ENCODE measurements around the gene GREM2.

GREM2 gene

DNA sequence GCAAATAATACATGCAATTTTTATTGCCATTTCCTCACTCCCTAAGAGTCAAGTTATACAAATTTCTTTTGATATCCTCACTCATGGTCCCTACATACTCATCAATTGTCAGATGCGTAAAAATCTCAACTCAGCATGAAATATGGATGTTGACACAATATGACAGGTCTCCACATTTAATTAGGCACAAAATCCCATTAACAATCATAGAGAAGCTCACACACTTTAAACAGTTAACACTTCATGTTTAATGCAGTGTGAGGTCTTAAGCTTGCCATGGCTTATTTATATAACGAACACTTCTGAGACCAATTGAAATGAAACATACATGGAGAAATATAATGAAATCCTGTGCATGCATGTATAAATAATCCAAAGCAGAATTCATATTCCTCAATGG is 58.6 kb downstream of the GREM2 start:
- no peak for DNase-seq

DNA sequence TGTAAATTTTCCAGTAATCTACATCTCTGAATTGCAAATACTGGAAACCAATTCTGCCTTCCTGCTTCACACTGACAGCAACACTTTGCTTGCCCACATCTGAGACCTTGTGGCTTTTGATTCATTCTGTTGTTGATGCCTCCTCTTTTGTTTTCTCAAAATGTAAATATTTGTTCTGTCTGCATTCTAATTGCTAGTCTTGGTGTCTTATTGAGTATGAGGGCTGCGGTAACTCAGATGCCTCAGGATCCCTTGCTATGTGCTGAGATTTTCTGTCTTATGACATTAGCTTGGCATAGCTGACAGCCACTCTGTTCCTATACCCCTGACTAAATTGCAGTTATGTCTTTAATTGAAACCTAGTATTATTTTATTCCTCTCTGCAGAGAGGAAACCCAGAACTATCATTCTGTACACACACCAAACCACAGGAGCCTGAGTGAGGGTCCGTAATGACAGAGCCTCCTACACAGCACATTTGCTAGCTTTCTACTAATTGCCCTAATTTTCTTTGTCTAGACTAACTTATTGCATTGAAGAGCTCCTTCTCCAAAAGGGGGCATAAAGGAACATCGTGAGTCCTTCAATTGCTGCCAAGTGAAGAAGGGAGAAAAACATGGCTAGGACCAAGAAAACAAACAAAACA is 72.1 kb downstream of the GREM2 start:
- no peak for DNase-seq

DNA sequence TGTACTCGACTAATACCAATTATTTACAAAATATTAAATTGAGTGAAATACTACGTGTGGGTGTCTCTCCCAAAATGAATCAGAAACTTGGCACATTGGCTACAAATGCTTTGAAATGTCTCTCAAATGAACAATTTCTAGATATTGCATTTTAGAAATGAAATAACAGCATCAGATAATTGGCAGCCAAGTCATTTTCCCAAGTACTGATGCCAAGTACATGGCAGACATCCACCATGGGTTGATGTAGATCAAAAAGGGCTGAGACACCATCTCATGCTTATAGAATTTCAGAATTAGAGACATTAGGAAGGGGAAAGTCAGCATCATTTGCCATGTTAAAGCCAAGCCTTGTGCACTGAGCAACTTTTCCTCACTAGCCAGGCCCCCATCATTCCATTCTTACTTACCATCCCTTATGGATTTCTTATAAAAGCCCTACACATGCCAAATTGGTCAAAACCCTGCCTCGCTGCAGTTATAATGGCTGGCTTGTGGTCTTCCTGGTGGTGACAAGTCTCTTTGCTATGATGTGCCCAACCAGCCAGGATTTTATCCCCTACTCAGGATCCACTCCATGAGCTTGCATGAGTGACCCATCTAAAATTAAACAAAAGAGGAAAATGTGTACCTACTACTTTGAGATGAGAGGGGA is 73.1 kb downstream of the GREM2 start:
- no peak for DNase-seq

DNA sequence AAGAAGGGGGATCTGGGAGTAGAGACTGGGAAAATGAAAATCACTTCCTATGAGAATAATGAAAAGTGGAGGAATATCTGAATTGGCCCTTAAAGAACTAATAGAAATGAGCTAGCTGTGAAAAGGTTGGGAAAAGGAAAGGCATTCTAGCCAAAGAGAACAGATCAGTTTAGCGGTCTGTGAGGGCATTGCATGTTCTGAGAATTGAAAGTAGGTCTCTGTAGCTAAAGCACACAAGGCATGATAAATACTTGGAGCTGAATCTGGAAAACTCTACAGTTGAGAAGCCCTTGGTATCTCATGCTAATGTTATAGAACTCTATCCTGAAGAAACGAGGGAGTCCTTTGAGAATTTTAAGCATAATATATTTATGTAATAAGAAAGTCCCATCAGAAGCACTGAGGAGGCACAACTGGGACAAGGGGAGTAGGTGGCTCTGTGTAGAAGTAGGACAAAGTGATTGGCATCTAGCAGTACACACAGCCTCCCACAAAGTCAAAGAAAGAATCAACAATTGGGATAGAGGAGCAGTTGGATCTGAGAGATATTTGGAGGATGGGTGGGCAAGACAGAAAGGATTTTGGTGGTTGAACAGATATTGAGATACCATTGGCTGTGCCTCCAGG is 78.7 kb downstream of the GREM2 start:
- no peak for DNase-seq

DNA sequence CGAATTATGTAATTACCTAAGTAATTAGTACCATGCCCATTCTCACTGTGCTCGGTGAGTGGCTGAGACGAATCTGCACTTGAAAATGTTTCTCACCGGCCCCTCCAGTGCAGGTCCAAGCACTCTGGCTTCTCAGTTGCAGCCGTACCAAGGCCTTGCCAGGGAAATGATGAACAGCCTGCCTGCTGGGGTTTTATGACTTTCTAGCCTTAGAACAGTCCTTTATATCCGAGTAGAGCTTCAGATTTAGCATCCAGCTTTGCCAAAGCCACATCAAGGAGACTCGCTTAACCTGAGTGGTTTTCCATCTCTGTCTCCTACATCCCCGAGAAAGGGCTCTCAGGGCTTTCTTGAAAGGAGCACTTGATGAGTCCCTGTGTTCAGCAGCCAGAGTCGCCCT is 83.4 kb downstream of the GREM2 start:
- DNase-seq, result no peak

DNA sequence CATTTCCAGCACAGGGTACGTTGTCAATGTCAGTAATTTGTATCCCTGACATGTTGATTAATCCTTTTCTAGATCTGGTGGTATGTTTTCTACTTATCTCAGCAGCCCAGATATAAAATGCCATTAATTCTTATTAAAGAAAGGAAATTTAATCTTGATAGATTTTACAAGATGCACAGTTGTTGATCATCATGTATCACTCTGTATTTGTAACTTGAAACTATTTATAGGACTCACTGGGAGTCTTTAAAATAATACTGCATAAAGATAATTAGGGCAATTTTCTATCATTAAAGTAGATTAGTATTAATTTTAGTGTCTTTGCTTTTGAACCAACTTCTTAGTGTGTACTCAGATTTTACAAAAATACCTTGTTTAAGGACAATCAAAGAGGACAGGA is 84.9 kb downstream of the GREM2 start:
- DNase-seq, result no peak

DNA sequence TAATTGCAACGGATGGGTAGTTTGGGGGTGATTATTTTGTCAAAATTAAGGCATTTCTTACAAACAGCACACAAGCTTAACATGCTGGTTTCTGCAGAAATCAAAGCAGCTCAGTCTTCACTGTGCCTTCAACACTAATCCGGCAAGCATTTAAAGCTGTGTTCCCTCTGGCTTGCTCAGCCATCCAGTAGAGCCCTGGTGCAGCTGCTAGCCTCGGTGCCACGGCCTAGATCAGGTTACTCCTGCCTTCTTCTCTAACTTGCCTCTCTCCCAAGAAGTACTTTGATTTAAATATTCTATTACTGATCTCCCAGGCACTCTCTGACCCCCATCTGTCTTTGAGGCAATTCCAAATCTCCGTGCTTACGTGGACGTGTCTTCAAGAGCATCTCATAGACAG is 85.6 kb downstream of the GREM2 start:
- no peak for DNase-seq

DNA sequence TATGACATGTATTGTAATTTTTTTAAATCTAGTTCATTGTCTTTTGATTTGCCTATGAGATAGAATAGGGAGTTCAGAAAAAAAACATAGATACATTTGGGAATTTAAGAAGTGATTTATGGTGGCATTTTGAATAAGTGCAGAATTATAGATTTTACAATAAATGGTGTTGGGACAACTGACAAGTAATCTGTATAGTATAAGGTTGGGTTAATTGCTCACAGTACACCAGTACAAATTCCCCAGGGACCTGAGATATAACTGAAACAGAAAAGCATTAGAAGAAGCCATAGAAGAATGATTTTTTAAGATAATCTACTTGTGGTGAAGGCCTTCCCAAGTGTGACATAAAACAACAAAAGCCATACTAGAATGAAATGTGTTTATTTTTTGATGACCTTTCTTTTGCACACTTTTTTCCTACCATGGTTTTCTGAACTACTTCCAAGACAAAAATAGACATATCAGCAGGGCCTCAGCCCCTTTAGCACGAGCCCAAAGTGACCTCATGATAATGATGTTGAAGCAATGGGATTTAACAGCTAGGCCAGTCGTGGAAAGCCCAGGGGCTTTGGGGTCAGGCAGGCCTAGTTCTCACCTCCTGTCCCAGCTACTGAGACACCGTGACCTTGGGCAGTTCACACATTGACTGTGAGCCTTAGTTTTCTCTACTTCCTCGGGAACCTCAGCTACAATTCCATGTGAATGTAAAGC is 87.4 kb downstream of the GREM2 start:
- no peak for DNase-seq

DNA sequence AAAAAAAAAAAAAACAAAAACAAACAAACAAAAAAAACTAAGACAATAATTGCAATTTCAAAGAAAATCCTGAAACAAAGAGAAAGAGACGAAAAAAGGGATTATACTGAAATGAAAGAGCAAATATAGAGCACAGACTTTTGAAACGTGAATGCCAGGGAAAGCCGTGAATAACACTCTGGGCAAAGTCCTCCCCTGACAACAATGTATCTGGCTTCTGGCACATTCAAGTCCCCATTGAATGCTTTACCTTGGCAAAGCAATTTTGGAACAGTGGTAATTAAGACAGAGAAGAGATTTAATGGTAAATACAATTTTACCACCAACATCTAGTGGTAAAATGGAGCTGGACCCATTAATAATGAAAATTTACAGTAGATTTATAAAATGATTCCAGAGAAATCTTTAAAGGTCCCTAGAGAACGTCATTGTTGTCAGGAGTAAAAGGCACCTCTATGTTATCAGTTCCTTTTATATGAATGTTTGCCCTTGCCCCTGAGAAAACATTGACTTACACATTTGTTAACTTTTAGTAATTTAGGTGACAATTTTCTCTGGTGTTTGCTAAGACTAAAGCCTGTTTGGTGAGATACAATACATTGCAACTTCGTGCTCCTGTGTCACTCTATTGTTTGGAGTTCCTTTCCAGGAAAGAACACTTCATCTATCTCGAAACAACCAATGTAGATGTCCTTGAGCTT is 89.7 kb downstream of the GREM2 start:
- DNase-seq, result no peak

DNA sequence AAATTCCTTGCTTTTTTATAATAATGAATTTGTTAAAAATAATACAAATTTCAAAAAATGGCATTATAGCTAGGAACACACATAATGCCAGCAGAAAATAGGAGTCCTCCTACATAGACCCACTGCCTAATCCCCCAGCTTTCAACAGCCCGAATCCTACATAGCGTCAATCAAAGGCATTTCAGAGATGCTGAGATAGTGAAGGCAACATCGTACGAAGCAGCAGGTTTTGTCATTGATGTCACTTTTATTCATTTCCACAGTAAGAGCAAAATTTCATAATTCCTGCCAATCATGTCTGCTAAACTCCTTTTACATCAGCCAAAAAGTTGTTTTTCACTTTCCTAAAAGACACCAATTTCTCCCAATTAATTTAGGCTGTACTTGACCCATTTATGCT is 94.1 kb downstream of the GREM2 start:
- DNase-seq, result no peak

DNA sequence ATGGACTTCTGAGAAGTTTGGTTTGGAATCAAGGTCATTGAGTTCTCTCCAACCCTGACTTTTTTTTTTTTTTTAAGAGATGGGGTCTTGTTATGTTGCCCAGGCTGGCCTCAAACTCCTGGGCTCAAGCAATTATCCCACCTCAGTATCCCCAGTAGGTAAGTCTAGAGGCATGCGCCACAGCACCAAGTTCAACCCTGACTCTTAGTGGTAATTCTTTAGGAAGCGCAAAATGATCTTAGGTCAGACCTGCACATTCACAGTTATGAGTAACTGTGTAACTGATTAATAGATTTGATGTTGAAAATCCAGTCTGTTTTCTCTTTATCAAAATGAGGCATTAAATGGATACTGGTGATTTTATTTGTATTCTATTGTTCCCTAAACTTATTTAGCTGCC is 95.9 kb downstream of the GREM2 start:
- no peak for DNase-seq

DNA sequence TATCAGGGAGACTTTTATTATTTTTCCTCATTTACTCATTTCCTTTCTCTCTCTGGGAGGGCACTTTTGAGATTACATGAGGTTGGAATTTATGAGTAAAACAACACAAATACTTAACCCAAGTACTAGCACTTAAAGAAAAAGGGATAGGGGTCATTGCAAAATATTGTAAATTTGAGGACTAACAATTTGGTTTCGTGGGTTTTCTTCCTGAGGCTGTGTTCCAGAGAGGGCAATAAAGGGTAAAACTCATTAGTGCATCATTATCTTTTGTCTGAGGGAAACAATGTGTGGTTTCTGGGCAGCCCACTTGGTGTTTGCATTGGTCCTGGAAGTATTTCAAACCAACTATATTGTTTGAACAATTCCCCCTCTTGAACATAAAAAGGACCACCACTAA is 96.5 kb downstream of the GREM2 start:
- no peak for DNase-seq

DNA sequence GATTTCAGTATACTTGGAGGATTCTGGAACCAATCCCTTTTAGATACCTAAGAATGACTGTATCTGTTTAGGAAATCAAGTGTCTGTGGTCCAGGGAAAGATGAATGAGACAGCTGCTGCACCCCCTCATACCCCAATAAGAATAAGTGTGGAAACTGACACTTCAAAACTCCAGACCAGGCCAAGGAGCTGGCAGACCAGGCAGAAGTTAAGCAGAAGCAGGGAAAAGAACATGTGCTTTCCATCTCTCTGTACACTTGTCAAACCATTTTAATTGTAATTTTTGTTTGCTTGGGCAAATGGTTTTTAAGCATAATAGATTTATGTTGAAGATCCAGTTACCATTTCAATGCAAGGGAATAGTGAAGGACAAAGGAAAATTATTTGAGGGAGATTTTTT is 100.2 kb downstream of the GREM2 start:
- no peak for DNase-seq

DNA sequence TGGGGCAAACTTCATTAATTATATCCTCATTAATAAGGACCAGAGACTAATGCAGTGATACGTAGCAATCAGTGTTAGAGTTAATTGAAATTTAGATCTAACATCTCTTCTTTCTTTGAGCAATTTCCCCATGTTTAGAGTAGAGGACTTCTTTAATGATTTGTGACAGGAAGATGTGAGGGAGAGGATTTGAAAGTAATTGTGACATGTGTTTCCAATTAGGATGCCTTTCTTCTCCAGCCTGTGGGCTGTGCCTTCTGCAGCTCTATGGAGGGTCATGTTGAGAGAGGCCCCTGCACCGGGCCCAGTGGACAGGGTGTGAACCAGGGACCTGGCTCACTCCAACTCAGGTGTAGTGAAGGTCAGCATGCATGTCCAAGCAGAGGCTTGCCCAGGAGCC is 103.0 kb downstream of the GREM2 start:
- no peak for DNase-seq

DNA sequence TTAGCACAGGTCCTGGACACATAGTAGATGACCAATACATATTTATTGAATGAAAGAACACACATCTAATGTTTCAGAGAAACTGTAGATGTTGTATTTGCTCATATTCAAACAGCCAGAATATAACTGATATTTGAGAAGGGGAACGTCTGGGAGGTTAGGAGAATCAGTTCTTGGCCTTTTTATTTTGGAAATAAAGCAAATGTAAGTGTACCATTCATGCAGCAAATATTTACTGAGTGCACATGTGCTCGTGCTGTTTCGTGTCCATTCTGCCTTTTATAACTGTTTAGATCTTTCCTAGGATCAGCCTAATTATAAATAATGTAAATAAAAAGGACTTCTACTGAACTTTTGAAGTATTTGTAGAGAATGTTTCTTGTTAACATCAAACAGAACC is 103.8 kb downstream of the GREM2 start:
- DNase-seq, result no peak

DNA sequence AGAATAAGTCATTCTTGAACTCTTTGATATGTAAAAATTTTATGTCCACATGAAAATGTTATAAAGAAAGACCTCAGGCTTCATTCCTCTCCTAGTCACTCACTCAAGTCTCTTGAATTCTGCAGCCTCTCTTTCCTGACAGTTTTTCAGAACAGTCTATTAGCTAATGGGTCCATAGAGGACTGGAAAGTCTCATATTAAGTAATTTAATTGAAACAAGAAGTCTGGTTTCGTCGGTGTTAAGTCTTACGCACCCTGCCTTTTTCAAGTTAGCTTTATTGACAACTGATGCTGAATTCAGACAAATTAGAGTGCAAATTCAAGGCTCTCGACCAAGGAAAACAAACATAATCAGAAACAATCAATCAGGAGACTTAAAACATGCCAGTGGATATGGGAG is 105.8 kb downstream of the GREM2 start:
- DNase-seq, result no peak

DNA sequence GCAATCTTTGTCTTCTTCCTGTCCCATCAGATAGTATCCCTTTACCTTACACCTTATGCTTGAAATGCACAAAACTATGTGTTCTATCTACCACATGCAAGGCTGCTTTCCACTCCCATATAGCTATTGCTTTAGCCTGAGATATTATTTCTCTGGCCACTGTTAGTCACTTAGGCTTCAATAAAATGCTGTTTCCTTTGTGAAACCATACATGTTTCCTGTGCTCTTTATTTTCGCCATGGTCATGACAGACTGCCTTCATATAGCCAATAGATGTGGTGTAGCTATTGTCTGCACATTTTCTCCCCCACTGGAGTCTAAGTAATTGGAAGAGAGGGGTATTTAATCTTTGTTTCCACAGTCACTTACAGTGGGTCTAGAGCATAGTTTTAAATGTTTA is 108.4 kb downstream of the GREM2 start:
- DNase-seq, result no peak

DNA sequence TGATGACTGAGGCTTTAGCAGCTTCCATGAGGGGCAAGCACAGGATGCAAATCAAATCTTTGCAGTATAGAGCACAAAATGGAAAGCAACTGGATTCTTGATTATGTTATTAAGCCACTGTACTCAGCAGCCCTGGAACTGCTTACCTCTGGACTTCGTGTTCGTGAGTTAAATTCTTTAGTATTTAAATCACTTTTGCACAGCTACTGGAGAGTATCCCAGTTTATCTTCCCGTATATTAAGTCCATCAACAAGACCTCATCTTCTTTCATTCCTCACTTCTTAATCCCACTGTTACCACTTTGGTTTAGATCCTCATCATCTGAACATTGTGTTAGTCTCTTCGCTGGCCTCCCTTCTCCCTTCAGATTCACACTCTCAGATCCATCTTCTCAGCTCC is 108.9 kb downstream of the GREM2 start:
- DNase-seq, result no peak

DNA sequence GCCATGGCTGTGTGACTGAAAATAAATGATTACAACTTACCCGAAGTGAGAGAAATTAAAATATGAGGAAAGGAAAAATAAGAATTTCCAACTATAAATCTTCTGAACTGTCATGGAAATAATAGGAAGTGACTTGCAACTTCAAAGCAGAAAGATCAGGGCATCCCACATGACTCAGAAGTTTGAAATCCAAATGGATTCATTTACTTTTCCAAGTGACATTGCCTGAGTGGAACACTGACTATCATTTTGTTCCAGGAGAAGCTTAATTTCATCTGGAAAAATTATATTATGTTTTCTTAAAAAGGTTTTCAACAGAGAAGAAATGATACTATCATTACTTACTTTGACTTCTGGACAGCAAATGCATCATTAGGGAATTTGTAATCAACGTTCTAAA is 110.8 kb downstream of the GREM2 start:
- DNase-seq, result no peak

DNA sequence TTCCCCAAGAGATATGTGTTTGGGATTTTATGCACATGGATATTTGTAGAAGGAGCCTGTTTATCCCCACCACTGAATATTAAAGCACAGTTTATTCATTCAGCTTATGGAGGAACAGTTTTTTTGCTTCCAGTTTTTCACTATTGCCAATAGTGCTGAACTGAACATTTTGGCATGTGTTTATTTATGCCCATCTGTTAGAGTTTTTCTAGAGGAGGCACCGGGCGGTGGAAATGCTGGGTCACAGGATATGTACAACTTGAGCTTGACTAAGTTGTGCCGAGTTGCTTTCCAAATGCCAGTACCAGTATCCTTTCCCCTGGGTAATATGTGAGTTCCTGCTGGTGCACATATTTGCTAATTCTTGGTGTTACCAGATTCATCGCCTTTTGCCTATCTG is 111.3 kb downstream of the GREM2 start:
- DNase-seq, result no peak

DNA sequence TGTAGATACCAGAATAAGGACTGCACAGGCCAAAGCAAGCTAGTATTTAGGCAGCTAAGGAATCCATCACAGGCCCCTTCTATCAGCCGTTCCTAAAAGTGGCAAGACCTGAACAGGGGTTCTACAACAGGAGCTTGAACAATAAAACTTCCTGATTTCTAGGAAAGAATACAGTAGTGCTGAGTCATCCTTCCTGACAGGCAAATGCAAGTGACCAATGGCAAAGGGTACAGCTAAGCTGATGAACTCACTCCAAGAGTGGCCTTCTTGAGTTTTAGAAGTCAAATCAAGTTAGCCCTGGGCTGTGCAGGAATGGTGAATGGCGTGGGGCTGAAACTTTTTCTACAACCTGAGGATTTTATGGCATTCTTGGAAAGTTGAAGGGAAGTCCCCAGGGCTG is 112.9 kb downstream of the GREM2 start:
- DNase-seq, result no peak

DNA sequence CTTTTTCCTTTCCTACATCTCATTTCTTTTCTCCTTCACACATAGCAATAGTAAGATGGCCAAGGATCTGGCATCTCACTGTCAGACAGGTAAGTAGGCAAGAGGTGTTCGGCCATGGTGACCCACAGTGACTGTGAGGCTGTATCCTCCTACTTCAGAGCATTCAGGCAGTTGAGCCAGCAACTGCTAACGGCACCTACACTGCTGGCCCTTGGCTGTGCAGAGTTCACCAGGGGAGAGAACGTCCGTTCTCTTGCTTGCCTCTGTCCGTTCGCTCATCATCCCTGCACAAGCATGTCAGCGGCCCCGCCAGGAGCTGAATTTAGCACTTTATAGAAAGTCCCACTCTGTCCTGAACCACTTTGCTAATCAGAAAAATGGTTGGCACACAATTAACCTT is 113.6 kb downstream of the GREM2 start:
- DNase-seq, result no peak

DNA sequence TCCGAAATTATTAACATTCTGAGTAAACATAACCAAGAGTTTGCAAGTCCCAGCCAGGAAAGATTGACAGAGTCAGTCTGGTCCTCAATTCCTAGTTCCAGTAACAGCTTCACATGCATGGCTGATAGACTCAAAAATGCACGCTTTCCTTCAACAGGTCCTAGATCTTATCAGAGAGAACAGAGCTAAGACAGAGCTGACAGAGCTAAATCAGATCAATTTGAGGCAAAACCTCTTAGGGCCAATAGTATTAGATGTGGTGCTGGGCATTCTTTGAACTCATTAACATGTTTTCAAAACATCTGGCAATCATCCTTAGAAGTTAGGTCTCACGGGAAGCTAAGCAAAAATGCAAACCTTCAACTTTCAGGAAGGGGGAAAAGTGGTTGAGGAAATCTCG is 114.0 kb downstream of the GREM2 start:
- no peak for DNase-seq

DNA sequence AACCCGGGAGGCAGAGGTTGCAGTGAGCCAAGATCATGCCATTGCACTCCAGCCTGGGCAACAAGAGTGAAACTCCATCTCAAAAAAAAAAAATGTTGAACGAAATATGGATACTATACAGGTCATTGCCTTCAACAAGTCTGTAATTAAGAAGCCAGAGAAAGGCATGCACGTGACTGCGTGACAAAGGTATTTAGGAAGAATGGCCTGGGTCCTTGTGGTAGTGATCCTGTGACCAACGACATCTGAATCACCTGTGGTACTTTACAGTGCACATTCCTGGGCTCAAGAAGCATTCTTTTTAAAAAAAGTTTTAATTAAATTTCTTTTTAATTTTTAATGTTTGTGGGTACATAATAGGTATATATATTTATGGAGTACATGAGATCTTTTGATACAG is 115.0 kb downstream of the GREM2 start:
- DNase-seq, result no peak

Data from stimulated activated CD4-positive, alpha-beta T cell treated with anti-CD3 and anti-CD28 coated beads, Interleukin-12 subunit alpha, Interleukin-12 subunit beta, amount 100 ng/mL, for 4 hours (primary cell).